ENCODE results near the gene TBX18. TPM values are rescaled to one million over a fixed set of nuclear protein-coding genes. Genes with fewer than 3 reads are reported as not detected.

The TBX18 gene
- total RNA-seq, 1 experiment from 2014 or later = 0.15 TPM

- TF ChIP-seq ZSCAN18 (CRISPR knock-in tag; IDR thresholded peaks at IDR 0.05) (no peak), ZNF317 (CRISPR knock-in tag; IDR thresholded peaks at IDR 0.05; ENCODE audit: borderline replicate concordance, low read depth) (no peak), NFATC4 (CRISPR knock-in tag; IDR thresholded peaks at IDR 0.05) (no peak), ATF2 (CRISPR knock-in tag; IDR thresholded peaks at IDR 0.05; ENCODE audit: borderline replicate concordance, low read depth) (no peak), FOXJ3 (CRISPR knock-in tag; IDR thresholded peaks at IDR 0.05; ENCODE audit: borderline replicate concordance) (no peak), FOXP4 (CRISPR knock-in tag; IDR thresholded peaks at IDR 0.05) (no peak), JAZF1 (CRISPR knock-in tag; IDR thresholded peaks at IDR 0.05) (no peak), CDX4 (CRISPR knock-in tag; IDR thresholded peaks at IDR 0.05; ENCODE audit: borderline replicate concordance) (no peak), AFF4 (CRISPR knock-in tag; IDR thresholded peaks at IDR 0.05; ENCODE audit: borderline replicate concordance) (no peak), ZNF423 (CRISPR knock-in tag; IDR thresholded peaks at IDR 0.05) (no peak), FOXK1 (CRISPR knock-in tag; IDR thresholded peaks at IDR 0.05) (no peak), NR1H2 (CRISPR knock-in tag; IDR thresholded peaks at IDR 0.05) (no peak), JUN (CRISPR knock-in tag; IDR thresholded peaks at IDR 0.05) (no peak), SOX15 (CRISPR knock-in tag; IDR thresholded peaks at IDR 0.05) (no peak)
Measured at GRCh38 chr6:84663866-84664265, 100.5 kb downstream of the TBX18 start (continued).

- no peak for ATAC-seq
- no peak overlapping the region for H3K4me3 Mint-ChIP-seq
- no peak overlapping the region for H3K27ac Mint-ChIP-seq
Measured at GRCh38 chr6:84657486-84657885, 106.9 kb downstream of the TBX18 start.

More at GRCh38 chr6:84657486-84657885, 106.9 kb downstream of the TBX18 start:
- H3K4me1 Mint-ChIP-seq = no peaks in the 10 kb centered on the region
- no peaks in the 10 kb centered on the region for H3K27me3 Mint-ChIP-seq (ENCODE audit: low read depth)
- TF ChIP-seq ZNF416 (CRISPR knock-in tag; IDR thresholded peaks at IDR 0.05) = no peak
- TF ChIP-seq ZNF281 (CRISPR knock-in tag; IDR thresholded peaks at IDR 0.05) = no peak
- no peak for TF ChIP-seq RELA (CRISPR knock-in tag; IDR thresholded peaks at IDR 0.05; ENCODE audit: borderline replicate concordance)
- no peak for TF ChIP-seq ZBTB43 (CRISPR knock-in tag; IDR thresholded peaks at IDR 0.05)
- no peak for TF ChIP-seq TP53 (CRISPR knock-in tag; IDR thresholded peaks at IDR 0.05)
- POLR2A ChIA-PET = no interaction called here
- H3K9me3 Mint-ChIP-seq = no peaks in the 10 kb centered on the region
- H3K36me3 Mint-ChIP-seq = no peaks in the 10 kb centered on the region
- no peak for DNase-seq (ENCODE audit: low spot score)
- CTCF ChIA-PET = no interaction called here

All from WTC11 (cell line).